Neural cell (in vitro differentiated cells): ENCODE results near the gene DDX1.

ENCODE experiments used
- POLR2AphosphoS5 ChIP-seq: IDR thresholded peaks from 2 replicates; pipeline ENCODE4 v1.6.1; 2012
- TF ChIP-seq, protein P1 (sequence below): fragments of 450-650 bp; IDR thresholded peaks from 2 replicates; pipeline ENCODE4 v1.5.1; 2014; ENCODE audit warnings: antibody characterized with exemption, mild to moderate bottlenecking, moderate library complexity; ENCODE audit not compliant: poor library complexity, severe bottlenecking

DNA sequence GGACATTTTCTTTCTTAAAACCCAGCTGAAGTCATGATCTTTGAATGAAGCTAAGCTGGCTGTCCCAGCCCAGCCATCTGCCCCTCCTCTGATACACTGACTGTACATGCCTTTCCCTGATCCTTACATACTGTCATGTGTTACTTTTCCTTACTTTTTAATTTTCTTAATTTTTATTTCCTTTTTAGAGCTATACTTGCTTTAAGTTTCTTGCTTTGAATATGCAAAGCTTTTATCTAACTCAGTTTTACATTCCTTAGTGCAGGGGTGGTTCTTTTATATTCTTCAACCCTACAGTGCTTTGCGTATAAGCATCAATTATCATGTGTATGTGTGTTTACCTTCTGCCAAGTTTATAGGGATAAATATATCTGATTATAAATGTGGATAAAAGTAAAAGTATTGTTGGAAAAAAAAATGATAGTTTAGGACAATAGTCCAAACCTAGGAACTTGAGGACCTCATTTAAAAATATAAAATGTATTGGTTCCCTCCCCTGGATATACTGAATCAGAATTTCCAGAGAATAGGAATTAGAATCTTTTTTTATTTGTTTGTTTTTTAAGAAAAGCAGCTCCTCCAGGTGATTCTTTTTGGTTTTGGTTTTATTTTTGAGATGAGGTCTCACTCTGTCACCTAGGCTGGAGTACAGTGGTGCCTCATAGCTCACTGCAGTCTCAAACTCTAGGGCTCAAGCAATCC lies 17.8 kb downstream of the DDX1 start:
- no peak for TF ChIP-seq POLR2AphosphoS5
- TF ChIP-seq, protein P1, sequence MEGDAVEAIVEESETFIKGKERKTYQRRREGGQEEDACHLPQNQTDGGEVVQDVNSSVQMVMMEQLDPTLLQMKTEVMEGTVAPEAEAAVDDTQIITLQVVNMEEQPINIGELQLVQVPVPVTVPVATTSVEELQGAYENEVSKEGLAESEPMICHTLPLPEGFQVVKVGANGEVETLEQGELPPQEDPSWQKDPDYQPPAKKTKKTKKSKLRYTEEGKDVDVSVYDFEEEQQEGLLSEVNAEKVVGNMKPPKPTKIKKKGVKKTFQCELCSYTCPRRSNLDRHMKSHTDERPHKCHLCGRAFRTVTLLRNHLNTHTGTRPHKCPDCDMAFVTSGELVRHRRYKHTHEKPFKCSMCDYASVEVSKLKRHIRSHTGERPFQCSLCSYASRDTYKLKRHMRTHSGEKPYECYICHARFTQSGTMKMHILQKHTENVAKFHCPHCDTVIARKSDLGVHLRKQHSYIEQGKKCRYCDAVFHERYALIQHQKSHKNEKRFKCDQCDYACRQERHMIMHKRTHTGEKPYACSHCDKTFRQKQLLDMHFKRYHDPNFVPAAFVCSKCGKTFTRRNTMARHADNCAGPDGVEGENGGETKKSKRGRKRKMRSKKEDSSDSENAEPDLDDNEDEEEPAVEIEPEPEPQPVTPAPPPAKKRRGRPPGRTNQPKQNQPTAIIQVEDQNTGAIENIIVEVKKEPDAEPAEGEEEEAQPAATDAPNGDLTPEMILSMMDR, result no peak
